SK-N-MC (cell line): Measurements from ENCODE around the gene CDH23.

Experiments
- EZH2 ChIP-seq: fragments of 200-600 bp; sonication (generic); IDR thresholded peaks from one replicate; pipeline ENCODE4 v1.6.1; 2017; ENCODE audit warnings: antibody characterized with exemption
- FOXP2 ChIP-seq: optimal IDR thresholded peaks from 2 replicates; pipeline ENCODE3; 2011; ENCODE audit warnings: mild to moderate bottlenecking, moderate library complexity; ENCODE audit not compliant: insufficient read depth; ENCODE audit errors: extremely low read length, control extremely low read depth
- POLR2AphosphoS5 ChIP-seq: IDR thresholded peaks from 2 replicates; pipeline ENCODE4 v1.6.1; 2012; ENCODE audit warnings: mild to moderate bottlenecking, low read depth, low read length, borderline replicate concordance

DNA sequence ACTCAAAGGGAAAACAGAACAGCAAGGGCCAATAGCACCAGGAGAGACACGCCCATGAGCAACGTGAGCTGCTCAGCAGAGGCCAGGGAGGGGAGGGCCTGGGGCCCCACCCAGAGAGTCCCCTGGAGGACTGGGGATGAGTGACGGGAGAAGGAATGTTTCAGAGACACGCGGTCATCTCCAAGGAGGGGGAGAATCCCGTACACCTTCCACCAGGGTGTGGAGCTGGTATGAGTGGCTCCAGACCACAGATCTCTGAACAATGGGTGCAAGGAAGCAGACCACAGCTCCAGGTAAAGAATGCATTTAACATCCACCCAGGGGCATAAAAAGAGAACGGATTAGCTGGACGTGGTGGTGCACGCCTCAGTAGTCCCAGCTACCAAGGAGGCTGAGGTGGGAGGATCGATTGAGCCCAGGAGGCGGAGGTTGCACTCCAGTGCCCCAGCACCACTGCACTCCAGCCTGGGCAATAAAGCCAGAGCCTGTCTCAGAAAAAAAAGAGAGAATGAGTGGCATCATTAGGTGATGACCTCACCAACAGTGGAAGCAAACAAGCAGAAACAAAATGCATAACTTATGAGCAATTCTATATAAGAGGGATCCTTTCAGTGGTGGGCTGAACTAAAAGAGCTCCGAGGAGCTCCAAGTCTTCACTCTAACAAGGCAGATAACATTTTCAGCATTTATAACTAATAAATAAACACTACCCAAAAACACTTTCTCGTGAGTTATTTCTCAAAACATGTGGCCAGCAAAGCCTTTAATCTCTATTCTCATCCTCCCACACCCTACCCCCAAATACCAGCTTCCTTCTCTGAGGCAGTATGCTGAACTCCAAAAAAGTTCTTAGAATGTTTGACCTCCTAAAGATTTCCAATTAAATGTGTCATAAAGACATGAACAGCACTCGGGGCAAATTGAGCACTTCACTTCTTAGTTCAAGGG lies 441.8 kb downstream of the CDH23 start:
- no peak for TF ChIP-seq EZH2
- no peak for TF ChIP-seq POLR2AphosphoS5
- no peak for TF ChIP-seq FOXP2
